OCI-LY1 (cell line): Measurements from ENCODE around the gene U2AF1.
"Not testable (repeated sequence)": the region's sequence is repeated elsewhere in the genome, so short reads cannot be mapped to it uniquely, and the experiment has no call there.

Source experiments
- H2AFZ ChIP-seq: fragments of 200-600 bp; sonication (generic), shearing (Covaris generic); 2 replicates; pipeline ENCODE4 v1.6.0; 2014; ENCODE audit warnings: antibody characterized with exemption, mild to moderate bottlenecking, low read length
- H3F3A ChIP-seq: fragments of 200-600 bp; sonication (generic), shearing (Covaris generic); 2 replicates; pipeline ENCODE4 v1.6.0; 2014; ENCODE audit warnings: mild to moderate bottlenecking, antibody characterized with exemption, low read length, moderate library complexity; ENCODE audit not compliant: insufficient read depth
- H3K27ac ChIP-seq: fragments of 200-600 bp; sonication (generic); 2 replicates; pipeline ENCODE4 v1.5.1; 2014; ENCODE audit warnings: low read length, mixed run types, mild to moderate bottlenecking, low read depth; ENCODE audit not compliant: poor library complexity, severe bottlenecking
- H3K27me3 ChIP-seq: fragments of 200-600 bp; sonication (generic); 2 replicates; pipeline ENCODE4 v1.6.0; 2014; ENCODE audit warnings: antibody characterized with exemption, mild to moderate bottlenecking, low read length, moderate library complexity; ENCODE audit not compliant: insufficient read depth
- H3K36me3 ChIP-seq: fragments of 200-600 bp; sonication (generic); 2 replicates; pipeline ENCODE4 v1.6.1; 2014; ENCODE audit warnings: mild to moderate bottlenecking, antibody characterized with exemption, low read length, moderate library complexity, mixed read lengths; ENCODE audit not compliant: insufficient read depth
- H3K4me1 ChIP-seq: fragments of 200-600 bp; sonication (generic); 2 replicates; pipeline ENCODE4 v1.5.1; 2014; ENCODE audit warnings: mild to moderate bottlenecking, low read length, moderate library complexity; ENCODE audit not compliant: insufficient read depth, severe bottlenecking
- H3K4me2 ChIP-seq: fragments of 200-600 bp; sonication (generic), shearing (Covaris generic); 2 replicates; pipeline ENCODE4 v1.6.1; 2014; ENCODE audit warnings: low read length
- H3K4me3 ChIP-seq: fragments of 200-600 bp; sonication (generic); 2 replicates; pipeline ENCODE4 v1.5.1; 2014; ENCODE audit warnings: low read length, low read depth, mild to moderate bottlenecking, mixed read lengths; ENCODE audit not compliant: poor library complexity, severe bottlenecking
- H3K79me2 ChIP-seq: fragments of 200-600 bp; shearing (Covaris generic); 2 replicates; pipeline ENCODE4 v1.6.1; 2016; ENCODE audit warnings: mixed run types, low read length, mixed read lengths; ENCODE audit not compliant: insufficient read depth
- H3K9ac ChIP-seq: fragments of 200-600 bp; sonication (generic), shearing (Covaris generic); 2 replicates; pipeline ENCODE4 v1.6.1; 2014; ENCODE audit warnings: mild to moderate bottlenecking, low read length, mixed read lengths
- H3K9me2 ChIP-seq: fragments of 200-600 bp; sonication (generic), shearing (Covaris generic); 2 replicates; pipeline ENCODE4 v1.6.1; 2014; ENCODE audit warnings: low read depth, mild to moderate bottlenecking, low read length, mixed read lengths
- H3K9me3 ChIP-seq: fragments of 200-600 bp; shearing (Covaris generic); 2 replicates; pipeline ENCODE4 v1.6.1; 2014; ENCODE audit warnings: low read length, mixed read lengths
- H4K20me1 ChIP-seq: fragments of 200-600 bp; sonication (generic), shearing (Covaris generic); 2 replicates; pipeline ENCODE4 v1.6.0; 2016; ENCODE audit warnings: mild to moderate bottlenecking, low read length; ENCODE audit not compliant: insufficient read depth

Gene U2AF1

DNA sequence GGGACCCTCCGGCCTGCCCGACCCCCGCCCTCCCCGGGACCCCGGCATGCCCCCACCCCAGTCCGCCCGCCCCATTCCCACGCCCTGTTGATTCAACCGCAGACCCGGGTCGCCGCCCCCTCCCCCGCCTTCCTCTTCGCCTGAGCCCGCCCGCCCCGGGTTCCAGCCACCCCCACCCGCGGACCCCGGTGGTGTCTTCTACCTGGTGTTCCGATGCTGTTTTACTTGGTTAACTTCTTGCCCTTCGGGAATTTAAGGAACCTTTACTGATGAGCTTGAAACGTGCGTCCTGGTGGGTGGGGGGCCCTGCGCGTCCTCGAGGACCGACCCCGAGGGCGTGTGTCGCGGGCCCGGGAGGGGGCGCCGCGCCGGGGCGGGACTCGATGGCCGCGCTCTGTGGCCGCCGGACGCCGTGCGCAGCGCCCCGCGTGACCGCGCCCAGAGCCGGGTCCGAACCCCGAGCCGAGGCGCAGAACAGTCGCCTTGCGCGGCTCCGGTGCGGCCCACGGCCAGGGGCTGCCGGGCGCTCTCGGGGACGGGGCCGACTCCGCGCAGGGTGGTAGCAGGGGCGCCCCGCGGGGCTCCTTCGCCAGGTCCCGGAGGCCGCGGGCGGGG lies 31.2 kb downstream of the U2AF1 start:
- not testable (repeated sequence) for H3K9me3 ChIP-seq, H3K27me3 ChIP-seq, H3F3A ChIP-seq, H3K36me3 ChIP-seq, H3K9me2 ChIP-seq, H3K9ac ChIP-seq, H3K4me3 ChIP-seq, H2AFZ ChIP-seq, H3K27ac ChIP-seq, H3K4me2 ChIP-seq, H3K79me2 ChIP-seq, H3K4me1 ChIP-seq, H4K20me1 ChIP-seq

DNA sequence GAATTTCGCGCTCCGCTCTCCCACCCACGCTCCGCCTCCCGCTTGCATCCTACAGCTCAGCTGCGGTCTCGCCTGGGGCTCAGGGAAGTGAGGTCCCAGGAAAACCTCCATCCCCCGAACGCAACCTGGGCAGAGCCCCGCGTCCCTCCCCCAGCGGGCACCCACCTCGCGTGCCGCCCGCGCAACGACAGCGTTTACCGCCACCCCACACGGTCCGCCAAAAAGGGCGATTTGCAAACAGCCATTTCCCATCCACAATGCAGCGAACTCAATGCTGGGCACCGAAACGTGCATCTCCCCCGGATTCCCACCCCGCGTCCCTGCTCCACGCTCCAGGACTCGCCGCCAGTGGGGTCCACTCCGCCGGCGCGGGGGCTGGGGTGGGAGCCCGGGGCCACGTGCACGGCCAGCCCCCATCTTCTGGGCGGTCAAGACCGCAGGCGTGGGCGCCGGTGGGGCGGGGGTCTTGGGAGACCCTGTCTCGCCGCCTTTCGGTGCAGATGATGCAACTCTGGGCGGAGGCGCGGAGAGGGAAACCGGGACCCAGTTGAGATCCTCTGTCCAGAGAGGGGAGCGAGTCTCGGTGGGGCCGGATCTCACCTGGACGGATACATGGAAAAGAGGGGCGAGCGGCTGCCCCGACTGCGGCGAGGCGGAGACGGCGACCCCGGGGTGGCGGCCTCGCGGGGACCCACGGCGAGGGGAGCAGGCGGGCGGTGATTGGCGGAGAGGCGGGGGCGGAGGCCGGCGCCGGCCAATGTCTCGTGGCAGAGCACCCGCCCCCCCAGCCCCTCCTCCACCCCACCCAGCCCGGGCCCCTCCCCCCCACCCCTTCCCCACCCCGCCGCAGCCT lies 32.0 kb downstream of the U2AF1 start, which contains the start of gene CBS:
CBS (minus strand) TSS at position 666 of the 853 bp plus-strand sequence. CDS start 3,642 bp downstream, outside the sequence.
- not testable (repeated sequence) for H3F3A ChIP-seq, H2AFZ ChIP-seq, H3K27me3 ChIP-seq, H3K4me2 ChIP-seq, H3K9me2 ChIP-seq, H4K20me1 ChIP-seq, H3K4me1 ChIP-seq, H3K27ac ChIP-seq, H3K4me3 ChIP-seq, H3K79me2 ChIP-seq, H3K36me3 ChIP-seq, H3K9ac ChIP-seq, H3K9me3 ChIP-seq

DNA sequence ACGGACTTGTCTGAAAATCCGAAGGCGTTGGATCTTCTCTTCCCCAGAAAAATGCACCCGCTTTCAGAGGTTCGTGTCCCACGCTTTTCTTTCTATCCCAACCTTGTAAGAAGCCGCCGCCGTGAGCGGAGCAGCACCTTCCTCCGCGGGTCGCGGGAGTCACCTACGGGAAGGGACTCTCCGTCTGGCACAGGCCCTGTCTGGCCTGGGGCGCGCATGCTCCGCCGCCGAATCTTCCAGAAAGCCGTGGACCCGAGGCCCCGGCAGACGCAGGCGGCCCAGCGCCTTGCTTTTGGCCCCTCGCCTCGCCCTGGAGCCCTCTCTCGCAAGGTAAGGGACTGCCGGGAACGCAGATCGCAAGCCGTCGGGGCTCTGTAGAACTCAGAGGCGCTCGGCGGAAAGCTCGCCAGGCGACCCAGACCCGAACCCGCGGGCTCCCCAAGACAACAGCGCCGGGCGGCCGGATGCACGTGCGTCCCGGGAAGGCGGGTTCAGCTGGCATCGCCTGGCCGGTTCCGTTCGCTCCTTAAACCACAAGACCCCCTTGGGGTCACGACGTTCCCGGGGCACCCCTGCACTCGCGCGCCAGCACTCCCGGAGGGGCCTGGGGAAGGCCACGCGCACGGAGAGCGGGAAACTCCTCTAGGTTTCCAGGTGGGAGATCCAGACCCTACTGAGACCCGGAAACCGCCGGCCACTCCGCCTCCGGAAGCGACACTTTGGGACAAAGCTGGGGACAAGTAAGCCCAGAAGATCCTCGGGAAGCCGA lies 32.8 kb downstream of the U2AF1 start:
- H4K20me1 ChIP-seq, H2AFZ ChIP-seq, H3F3A ChIP-seq, H3K27ac ChIP-seq, H3K4me1 ChIP-seq, H3K79me2 ChIP-seq, H3K36me3 ChIP-seq, H3K27me3 ChIP-seq, H3K4me2 ChIP-seq, H3K9me2 ChIP-seq, H3K9ac ChIP-seq, H3K9me3 ChIP-seq, H3K4me3 ChIP-seq: not testable (repeated sequence)

DNA sequence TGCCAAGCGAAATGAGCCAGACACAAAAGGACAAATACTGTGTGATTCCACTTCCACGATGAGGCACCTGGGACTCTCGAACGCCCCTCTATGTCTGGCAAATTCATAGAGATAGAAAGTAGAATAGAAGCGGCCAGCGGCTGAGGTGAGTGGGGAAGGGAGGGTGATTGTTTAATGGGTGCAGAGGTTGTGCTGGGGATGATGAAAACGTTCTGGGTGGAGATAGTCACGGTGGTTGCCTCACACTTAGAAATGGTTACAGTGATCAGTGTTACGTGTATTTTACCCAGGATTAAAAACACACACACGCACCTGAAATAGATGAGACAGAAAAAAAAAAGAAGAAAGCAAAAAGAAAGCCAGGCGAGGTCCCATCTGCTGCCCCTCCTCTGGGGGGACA lies 34.6 kb downstream of the U2AF1 start:
- not testable (repeated sequence) for H3K9me2 ChIP-seq, H3K27ac ChIP-seq, H3K27me3 ChIP-seq, H3K36me3 ChIP-seq, H4K20me1 ChIP-seq, H3K79me2 ChIP-seq, H3K4me3 ChIP-seq, H3K9ac ChIP-seq, H2AFZ ChIP-seq, H3K9me3 ChIP-seq, H3F3A ChIP-seq, H3K4me2 ChIP-seq, H3K4me1 ChIP-seq

DNA sequence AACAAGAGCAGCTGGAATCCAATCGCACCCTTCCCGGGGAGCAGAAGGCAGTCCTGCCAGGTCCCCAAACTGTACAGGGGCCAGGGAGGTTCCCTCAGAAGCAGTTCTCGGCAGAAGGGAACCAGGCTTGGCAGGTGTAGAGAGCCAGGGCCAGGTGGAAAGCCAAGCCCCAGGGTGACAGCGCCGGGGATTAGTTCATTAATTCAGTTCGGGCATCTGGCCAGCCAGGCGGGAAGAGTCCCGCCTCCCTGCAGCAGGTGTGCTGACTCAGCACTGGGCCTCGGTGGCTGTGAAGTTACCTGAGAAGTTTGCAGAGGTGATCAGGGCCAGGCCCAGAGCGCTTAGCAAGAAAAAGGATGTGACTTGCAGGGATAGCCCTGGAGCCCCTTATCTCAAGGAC lies 37.7 kb downstream of the U2AF1 start:
- not testable (repeated sequence) for H3K4me2 ChIP-seq, H3K9me3 ChIP-seq, H3K4me3 ChIP-seq, H3K36me3 ChIP-seq, H3K4me1 ChIP-seq, H3K9ac ChIP-seq, H3K79me2 ChIP-seq, H3K9me2 ChIP-seq, H3K27me3 ChIP-seq, H3F3A ChIP-seq, H4K20me1 ChIP-seq, H3K27ac ChIP-seq, H2AFZ ChIP-seq

DNA sequence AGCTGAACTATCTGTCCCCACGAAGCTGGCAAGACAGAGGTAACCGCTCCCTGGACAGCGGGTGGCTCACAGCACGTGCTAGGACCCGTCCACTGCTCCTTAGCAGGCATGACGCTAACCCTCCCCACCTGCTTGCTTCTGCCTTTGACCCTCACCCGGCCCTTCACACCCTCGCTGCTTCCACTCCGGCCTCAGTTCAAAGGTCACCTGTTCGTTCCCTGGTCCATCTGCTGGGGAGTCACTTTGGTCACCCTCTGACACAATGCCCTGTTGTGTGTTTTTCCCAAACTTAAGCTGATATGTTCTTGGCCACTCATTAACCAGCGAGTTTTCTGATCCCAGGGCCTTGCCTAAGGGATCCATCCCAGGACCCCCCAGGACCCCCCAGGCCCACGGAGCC lies 39.3 kb downstream of the U2AF1 start:
- not testable (repeated sequence) for H3K79me2 ChIP-seq, H3K4me3 ChIP-seq, H3K9ac ChIP-seq, H3K4me2 ChIP-seq, H3K36me3 ChIP-seq, H3K9me3 ChIP-seq, H3F3A ChIP-seq, H3K4me1 ChIP-seq, H2AFZ ChIP-seq, H3K9me2 ChIP-seq, H3K27me3 ChIP-seq, H4K20me1 ChIP-seq, H3K27ac ChIP-seq

DNA sequence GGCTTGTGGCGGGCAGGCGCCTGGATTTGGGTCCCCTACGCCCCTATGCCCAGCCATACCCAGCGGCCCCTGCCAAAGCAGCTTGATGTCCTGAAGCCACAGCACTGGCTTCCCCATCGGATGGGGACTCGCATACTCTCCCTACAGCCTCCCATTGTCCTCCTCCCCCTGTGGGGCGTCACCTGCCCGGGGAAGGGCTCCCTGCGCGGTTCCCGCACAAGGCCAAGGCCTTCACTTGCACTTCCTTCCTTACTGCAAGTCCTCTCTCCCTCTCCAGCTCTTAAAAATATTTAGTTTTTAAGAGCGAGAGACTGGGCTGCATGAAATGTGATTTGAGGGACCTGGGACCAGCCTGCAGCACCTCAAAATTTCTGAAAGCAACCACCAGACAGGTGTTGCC lies 40.7 kb downstream of the U2AF1 start:
- H4K20me1 ChIP-seq, H3K9ac ChIP-seq, H3K4me1 ChIP-seq, H3K27ac ChIP-seq, H3K4me2 ChIP-seq, H2AFZ ChIP-seq, H3F3A ChIP-seq, H3K27me3 ChIP-seq, H3K4me3 ChIP-seq, H3K36me3 ChIP-seq, H3K9me3 ChIP-seq, H3K79me2 ChIP-seq, H3K9me2 ChIP-seq: not testable (repeated sequence)
